Stimulated activated CD4-positive, alpha-beta T cell treated with anti-CD3 and anti-CD28 coated beads, Interleukin-12 subunit alpha, Interleukin-12 subunit beta, amount 100 ng/mL, for 24 hours (primary cell): ENCODE data around the gene IQCE.
"Not testable (repeated sequence)": the region's sequence is repeated elsewhere in the genome, so short reads cannot be mapped to it uniquely, and the experiment has no call there.

Experiments used
- DNase-seq, 2 experiments: peaks; one replicate each; pipeline ENCODE4 v3.0.0-alpha.2; 2020; ENCODE audit warnings: low read depth in 2 of 2

IQCE gene

DNA sequence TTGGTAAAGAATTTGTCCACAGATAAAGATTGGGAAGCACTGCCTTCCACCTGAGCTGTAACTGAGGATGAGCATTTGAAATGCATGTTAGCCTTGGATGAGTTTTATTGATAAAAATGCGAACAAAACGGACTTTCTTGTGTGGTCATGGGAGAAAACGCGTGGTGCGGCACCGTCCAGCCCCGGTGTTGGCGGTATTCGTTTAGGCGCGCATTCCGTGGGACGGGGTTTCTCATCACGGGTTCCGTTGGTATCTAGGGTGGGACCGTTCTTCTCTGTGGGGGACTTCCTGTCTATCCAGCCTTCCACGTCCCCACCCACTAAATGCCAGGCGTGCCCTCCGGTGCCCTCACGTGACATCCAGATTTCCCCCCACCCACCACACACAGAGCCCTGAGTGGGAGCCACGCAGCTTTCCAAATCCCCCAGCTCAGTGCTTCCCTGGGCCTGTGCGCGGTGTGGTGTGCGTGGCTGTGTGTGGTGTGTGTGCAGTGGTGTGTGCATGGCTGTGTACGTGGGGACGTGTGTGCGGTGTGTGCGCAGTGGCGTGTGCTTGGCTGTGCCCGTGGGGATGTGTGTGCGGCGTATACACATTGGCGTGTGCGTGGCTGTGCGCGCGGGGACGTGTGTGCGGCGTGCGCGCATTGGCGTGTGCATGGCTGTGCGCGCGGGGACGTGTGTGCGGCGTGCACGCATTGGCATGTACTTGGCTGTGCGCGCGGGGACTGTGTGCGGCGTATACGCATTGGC is 18.1 kb downstream of the IQCE start:
- no peak for DNase-seq

DNA sequence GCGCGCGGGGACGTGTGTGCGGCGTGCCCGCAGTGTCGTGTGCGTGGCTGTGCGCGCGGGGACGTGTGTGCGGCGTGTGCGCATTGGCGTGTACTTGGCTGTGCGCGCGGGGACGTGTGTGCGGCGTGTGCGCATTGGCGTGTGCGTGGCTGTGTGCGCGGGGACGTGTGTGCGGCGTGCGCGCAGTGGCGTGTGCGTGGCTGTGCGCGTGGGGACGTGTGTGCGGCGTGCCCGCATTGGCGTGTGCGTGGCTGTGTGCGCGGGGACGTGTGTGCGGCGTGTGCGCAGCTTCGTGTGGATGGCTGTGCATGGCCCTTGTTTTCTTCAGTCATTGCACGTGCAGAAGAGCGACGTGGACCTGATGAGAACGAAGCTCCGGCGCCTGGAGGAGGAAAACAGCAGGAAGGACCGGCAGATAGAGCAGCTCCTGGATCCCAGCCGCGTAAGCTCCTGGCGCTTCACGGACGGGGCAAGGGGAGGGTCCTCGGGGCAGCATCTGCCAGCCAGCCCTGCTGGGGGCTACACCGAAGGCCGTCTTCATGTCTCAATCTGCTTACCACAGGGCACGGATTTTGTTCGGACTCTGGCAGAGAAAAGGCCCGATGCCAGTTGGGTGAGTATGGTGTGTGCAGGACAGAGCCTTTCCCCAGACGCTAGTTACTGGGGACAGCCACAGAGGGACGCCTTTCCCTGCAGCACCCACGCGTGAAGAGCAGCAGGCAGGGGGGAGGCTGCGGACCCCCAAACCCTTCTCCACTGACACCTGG is 19.3 kb downstream of the IQCE start:
- DNase-seq, result no peak

DNA sequence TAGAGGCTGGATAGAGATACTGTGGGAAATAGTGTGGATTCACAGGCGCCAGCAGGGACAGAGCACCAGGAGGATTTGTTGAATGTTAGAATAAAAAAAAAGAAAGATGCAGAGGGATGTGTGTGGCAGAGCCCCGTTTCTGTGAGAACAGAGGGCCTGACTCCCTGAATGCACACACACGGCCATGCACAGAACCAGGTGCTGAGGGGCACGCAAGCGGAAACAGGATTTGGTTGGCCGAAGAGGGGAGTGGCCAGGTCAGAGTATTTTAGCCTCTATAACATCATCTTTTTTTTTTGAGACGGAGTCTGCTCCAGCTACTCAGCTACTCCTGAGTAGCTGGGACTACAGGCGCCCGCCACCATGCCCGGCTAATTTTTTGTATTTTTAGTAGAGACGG is 21.9 kb downstream of the IQCE start:
- DNase-seq, result no peak

DNA sequence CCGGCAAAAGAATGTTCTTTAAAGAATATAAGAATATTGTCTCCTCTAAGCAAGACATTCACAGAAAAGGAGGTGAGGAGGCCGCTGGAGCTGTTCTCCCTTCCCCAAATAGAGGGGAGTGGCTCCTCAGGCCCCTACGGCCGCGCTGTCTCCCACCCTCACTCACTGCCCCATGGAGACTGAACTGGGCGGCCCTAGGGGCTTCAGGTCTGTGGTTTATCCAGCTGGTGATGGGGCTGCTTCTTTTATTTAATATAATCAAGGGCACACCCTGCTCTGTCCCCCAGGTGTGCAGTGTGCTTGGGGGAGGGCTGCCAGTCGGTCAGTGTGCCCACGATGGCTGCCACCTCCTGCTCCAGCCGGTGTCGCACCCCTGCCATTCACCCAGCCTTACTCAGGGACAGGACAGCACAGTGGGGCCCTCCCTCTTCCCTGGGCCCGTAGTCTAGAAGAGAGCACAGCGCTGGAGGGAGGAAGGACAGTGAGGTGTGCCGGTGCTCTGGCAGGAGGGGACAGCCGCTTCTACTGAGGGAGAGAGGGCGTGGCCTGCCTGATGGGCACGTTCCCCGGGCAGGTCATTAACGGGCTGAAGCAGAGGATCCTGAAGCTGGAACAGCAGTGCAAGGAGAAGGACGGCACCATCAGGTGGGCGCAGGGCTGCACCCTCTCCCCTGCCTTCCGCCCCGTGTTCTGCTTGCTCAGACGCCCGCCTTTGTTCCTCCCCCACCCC is 23.4 kb downstream of the IQCE start:
- DNase-seq, result no peak

DNA sequence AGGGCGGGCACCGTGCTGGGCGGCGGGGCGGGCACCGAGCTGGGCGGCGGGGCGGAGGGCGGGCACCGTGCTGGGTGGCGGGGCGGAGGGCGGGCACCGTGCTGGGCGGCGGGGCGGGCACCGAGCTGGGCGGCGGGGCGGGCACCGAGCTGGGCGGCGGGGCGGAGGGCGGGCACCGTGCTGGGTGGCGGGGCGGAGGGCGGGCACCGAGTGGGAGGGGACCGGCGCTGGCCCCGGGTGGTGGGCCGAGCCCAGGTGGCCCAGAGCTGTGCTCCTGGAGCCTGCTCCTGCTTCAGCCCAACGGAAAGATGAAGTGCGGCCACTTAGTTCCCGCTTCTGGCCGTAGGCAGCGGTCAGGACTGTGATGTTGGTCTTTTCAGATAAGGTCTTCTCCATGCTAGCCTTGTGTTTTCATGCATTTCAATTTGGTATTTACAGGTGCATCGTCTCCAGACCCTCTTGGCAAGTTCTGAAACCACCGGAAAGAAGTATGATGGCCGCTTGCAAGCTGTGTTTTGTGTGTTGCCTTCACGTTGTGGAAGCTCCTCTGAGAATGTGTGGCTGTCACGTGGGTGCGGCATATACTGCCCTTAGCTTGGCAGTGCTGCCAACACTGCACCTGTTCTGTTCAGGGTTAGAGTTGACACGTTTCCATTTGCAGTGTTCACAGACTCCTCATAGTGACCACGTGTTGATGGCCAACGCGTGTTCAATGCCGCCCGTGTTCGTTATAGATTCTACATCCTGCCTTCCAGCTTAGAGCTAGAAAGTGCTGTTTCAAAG is 25.2 kb downstream of the IQCE start:
- no peak for DNase-seq

DNA sequence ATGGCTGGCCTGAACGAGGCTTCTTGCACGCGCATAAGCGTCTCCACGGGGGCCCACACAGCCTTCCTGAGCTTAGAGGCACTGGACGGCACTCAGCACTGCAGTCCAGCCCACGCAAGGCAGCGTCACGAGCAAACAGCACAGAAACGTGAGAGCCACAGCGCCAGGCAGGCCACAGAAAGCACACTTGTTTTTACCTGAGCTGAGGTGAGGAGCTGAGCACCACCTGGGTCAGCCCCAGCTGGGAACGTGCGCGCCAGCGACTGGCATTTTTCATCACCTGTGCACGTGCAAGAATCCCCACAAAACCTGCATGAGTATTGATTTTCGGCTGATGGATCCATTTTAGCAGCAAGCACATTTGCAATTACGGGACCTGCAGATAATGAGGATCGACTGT is 26.7 kb downstream of the IQCE start:
- no peak for DNase-seq

DNA sequence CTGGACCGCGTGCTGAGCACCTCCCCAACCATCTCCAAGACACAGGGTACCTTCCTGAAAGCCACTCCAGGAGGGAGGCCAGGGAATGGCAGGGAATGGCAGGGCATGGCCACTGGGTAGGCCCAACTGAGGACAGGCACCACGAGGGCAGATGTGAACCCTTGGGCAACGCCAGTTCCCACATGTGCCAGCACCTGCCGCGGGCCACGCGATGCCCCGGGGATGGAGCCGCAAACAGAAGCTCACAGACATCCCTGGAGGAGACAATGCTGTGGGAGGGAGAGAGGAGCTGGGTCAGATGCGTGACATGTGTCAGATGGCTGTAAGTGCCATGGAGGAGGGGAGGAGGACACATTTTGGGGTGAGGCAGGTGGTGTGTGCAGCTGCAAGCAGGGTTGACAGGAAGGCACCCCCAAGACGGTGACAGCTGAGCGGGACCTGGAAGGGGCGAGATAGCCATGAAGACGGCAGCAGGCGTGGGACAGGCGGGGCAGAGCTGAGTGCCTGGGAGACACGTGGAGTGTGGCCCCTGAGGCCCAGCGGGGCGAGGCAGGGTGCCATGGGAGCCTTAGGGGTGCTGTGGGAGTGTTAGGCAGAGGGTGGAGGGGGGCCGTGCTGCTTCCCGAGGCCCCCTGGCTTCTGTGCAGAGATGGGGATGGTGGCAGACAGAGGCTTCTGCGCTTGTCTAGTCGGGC is 27.7 kb downstream of the IQCE start:
- no peak for DNase-seq

DNA sequence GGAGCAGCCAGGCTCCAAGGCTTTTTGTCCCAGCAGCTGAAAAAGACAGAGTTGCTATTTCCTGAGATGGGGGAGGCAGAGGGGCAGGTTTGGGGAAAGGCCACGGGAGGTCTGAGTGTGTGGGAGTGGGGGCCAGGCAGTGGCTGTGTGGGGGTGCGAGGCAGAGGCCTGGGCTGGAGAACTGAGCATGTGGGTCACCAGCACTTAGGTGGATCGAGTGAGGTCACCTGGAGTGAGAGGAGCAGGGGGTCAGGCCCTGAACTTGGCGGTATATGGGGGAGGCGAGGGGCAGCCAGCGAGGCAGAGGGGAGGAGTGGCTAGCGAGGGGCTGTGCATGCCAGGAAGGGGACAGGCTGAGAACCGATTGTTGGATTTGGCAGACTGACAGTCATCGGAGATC is 28.4 kb downstream of the IQCE start:
- DNase-seq, result no peak

DNA sequence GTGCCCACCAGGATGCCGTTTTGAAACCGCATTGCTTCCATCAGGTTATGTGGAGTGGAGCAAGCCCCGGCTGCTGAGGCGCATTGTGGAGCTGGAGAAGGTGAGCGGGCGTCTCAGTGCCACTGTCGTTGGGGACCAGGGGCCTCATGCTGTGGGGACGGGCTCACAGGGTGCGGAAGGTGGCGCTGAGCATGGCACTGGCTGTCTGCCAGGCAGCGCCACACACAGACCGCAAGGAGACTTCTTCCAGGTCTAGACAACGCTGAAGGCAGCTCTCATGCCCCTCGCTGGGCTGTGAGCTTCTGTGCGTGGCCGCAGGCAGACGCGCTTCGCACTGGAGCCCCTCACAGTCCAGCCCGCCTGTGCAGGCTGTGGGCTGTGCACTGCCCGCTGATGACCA is 29.0 kb downstream of the IQCE start:
- DNase-seq, result no peak

DNA sequence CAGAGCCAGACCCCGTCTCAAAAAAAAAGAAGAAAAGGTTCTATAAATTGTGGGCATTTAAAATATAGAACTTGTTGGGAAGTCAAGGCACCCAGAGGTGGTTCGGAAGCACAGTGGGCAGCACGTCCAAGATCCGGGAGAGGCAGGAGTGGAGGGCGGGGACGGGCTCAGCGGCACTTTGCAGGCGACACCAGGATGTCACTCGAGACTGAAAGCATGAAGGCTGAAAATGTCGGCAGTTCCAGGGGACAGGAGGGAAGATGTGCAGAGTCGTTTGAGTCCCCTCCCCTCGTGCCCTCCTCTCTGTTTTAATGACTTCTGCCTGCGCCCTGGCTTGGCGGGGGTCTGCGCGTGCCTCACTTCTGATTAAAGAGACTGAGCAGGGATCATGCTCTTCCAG is 30.6 kb downstream of the IQCE start:
- no peak for DNase-seq

DNA sequence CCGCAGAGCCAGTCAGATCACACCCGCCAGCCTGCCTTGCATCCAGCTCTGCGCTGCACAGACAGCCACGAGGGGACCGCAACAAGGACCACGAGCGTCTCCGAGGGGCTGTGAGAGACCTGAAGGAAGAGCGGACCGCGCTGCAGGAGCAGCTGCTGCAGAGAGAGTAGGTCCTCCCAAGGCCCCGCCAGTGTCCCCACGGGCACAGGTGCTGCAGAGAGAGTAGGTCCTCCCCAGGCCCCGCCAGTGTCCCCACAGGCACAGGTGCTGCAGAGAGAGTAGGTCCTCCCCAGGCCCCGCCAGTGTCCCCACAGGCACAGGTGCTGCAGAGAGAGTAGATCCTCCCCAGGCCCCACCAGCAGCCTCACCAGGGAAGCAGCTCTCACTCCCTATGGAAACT is 31.2 kb downstream of the IQCE start:
- DNase-seq, result not testable (repeated sequence)

DNA sequence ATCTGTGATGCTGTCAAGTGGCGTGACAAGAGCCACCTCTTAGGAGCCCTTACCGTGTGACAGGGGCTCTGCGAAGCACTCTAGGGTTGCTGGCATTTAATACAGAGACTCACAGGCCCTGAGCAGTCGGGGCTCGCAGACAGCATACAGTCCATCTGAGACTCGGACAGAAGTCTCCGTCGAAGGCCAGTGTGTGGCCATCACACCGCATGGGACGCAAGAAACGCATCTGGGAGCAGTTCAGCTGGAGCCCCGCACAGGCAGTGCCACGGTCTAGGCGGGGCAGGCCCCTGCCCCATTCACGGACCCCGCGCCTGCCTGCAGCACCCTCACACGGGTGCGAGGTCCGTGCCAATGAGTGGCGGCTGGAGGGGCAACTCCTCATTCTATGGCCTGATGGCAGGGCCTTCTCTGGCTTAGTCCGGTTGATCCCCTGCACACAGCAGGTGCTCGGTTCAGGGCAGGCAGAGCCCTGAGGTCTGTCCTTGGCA is 33.6 kb downstream of the IQCE start:
- DNase-seq, result no peak

DNA sequence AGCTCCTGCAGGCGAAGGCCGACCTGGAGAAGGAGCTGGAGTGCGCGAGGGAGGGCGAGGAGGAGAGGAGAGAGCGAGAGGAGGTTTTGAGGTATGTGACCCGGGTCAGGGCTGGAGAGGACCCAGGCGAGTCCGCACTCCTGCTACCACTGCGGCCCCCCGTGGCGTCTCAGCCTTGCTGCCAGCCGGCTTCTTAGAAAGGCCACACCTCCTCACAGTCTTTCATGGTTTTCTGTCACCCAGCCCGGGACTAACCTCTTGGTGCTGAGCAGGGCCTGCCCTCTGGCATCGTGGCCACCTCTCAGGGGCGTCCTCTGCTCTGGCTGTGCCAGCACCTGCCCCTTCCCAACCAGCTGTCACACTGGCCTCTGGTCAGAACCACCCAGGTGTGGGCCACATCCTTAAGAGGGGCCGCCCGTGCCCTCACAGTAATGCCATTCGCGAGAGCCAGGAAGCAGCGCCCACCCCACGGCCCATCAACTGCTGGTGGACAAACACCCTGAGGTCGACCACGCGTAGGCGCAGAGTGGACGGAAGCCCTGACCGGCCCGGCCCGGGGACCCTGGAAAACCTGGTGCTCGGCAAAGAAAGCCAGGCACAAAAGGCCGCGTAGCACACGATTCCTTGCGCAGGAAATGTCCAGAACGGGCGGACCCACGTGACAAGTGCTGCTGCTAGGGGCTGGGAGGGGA is 34.4 kb downstream of the IQCE start:
- DNase-seq, result no peak

DNA sequence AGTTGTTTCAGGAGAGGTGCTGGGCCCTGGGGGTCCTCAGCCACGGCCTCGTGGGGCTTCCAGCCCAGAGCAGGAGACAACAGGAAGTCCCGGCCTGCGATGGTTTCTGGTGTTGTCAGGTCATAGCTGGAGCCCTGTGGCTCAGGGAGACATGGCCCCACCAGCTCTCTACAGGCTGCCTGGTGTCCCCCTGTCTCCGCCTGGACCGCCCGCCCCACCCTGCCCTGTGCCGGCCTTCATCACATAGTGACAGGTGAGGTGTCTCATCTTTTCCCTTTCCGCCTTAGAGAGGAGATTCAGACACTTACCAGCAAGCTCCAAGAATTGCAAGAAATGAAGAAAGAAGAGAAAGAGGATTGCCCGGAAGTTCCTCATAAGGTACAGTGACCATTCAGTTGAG is 35.8 kb downstream of the IQCE start:
- no peak for DNase-seq

DNA sequence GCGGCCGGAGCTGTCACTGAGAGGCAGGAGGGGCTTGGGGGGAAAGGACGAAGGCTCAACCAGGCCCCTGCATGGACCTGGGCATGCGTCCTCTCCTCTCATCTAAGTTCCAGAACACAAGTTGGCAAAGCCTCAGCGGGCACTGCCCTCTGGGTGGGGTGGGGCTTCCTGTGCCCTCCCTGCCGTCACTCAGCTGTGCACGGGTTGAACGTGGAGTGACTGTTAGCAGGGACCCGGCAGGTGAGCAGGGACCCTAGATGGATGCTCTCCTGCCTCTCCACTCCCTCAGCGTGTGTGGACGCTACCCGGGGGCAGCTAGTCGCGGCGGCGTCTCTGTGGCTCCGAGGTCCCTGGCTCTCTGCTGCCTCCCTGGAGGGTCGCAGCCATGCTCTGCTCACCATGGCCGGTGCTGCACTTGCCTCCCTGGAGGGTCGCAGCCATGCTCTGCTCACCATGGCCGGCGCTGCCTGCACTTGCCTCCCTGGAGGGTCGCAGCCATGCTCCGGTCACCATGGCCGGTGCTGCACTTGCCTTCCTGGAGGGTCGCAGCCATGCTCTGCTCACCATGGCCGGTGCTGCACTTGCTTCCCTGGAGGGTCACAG is 36.6 kb downstream of the IQCE start:
- DNase-seq, result no peak

DNA sequence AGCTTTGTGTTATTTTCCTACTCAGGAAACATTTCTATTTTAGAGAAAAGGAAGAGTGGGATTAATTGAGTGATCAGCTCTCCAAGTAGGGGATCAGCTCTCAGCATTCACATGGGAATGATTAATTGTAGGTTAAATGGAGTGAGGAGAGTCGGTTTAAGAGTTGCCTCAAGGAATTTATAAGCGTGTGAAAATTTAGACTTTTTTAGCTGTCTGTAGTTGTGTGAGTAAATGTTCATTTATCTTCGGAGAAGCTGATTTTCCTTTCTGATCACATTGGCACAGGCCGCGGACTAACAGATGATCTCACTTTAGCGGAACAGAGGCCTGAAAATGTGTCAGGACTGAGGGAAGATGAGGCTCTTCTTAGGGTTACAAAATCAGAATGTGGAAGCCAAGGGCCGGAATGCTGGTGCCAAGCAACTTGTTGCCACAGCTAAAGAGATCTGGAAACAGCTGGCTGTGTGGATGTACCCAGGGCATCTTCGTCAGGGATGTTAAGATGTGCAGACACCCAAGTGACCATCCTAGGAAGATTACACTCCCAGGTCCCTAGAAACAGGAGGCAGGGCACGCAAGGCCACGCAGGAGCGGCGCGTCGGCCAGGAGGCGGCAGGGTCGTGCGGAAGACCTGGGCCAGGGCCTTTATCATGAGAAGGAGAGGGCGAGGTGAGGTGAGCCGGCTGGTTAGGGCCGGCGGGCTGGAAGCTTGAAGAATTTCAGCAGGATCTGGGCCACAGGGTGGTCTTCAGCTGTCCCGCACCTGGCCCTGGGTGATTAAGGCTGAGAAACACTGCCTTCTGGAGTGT is 37.9 kb downstream of the IQCE start:
- DNase-seq, result no peak

DNA sequence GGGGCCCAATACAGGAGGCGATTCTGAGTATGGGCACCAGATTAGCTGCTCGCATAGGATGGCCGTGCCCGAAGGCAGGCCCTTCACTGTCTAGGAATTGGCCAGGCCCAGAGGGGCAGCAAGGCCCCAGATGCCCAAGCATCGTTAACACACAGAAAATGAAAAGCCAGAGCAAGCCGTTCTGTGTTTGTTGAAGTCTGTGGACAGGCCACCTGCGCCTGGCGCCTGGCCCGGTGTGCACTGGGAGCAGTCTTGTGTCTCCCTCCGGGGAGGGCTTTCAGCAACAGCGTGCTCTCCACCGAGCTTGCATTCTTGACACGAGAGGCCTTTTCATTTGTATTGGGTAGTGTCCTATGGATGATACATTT is 38.5 kb downstream of the IQCE start:
- no peak for DNase-seq

DNA sequence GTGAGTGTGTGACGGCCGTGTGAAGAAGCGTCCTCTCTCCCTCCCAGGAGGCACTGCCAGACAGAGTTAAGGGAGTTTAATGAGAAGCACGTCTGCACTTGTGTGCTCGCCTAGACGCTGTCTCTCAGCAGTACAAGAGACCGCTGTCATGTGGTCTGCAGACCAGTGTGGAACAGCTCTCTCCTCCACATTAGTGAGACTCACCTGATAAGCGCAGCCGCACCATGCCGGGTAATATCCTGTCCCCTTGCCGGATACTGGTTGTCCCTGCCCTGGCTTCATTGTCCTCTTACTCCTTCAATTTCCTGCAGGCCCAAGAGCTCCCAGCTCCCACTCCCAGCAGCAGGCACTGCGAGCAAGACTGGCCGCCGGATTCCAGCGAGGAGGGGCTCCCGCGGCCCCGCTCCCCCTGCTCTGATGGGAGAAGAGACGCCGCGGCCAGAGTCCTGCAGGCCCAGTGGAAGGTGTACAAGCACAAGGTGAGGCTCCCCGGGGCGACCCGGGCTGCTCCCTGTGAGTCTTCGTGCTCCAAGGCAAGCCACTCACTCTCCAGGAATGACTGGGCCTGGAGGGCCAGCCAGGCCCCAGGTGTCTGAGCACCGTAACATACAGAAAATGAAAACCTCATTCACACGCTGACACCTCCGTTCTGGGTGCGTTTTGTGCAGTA is 39.5 kb downstream of the IQCE start:
- DNase-seq, result no peak

DNA sequence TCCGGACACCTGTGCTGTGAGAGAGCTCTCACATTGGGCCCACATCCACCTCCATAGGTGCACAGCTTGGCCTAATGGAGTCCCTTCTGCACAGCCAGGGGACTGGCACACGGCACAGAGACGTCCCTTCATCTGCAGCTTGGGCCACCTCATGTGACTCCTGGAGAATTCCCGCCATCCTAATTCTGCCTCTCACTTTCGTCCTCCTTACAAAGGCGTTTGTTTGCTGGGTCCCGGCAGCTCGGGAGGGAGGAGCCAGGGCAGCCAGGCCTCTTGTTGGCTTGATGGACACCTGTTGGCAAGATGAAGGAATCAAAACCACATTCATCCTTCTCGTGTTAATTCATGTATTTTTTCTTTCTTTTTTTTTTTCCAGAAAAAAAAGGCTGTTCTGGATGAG is 42.3 kb downstream of the IQCE start:
- DNase-seq, result no peak
